GM19397 (cell line): ENCODE measurements around the gene PPARG.

Experiments
- ATAC-seq: cut with Tn5 transposase; IDR thresholded peaks from one replicate; pipeline ENCODE4 v1.9.1; 2021; ENCODE audit warnings: mild to moderate bottlenecking, moderate library complexity; ENCODE audit not compliant: unreplicated experiment

The PPARG gene

DNA sequence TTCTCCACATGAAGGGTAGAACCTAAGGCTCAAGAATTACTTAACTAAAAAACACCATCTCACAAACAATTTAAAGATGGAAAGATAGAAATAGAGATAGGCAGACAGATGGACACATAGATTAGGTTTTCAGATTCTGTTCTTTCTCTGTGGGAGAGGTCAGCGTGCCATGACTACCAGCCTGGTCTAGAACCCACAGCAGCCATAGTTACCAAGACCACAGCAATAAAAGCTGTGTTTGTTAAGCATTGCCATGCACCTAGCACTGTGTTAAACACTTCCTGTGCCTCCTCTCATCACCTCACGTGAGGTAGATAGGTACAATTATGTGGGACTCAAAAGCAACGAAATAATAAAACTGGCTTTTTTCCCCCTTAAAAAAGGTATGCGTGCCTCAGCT, 112.3 kb downstream of the PPARG start:
- ATAC-seq = no peak

GRCh38 chr3:12405432-12406272, 116.8 kb downstream of the PPARG start:
- no peak for ATAC-seq

GRCh38 chr3:12408984-12409683, 120.3 kb downstream of the PPARG start:
- no peak for ATAC-seq

DNA sequence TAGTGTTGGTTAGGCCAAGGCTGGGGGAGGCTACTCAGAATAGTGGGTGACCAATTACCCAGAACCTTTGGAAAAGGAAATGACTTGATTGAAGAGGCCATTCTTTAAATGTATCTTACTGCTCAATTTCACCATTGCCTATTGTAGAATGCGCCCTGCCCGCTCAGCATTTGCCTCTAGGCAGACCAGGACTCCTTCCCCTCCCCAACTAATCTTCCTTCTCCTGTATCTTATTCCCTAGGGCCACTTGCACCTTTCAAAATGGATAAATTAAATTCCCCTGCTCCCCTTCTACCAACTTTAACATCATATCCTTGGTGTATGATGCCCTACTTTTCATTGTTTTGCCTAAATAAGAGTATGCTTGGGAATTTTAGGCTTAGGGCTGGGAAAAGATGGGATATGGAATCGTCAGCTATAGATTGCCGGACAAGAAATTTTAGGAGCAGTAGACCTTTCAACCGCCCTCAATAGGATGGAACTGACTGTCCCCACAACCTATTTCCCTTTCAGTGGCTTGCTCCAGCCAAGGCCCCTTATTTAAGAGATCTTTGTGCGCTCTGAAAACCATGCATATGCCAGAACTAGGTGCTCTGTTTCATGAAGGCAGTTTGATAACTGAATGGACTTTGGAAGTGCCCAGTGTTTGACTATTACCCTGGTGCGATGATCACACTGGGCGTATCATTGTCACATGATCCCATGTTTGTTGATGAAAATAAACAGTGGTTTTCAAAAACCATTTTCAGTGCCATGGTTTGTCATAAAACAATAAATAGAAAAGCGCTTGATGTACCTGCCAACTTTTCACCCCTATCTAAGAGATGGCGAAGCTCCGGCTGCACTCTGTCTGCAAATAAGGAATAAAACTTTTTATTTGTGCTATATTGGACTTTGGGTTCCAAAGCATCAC, 121.1 kb downstream of the PPARG start:
- no peak for ATAC-seq

GRCh38 chr3:12413721-12414255, 124.9 kb downstream of the PPARG start:
- no peak for ATAC-seq

GRCh38 chr3:12415014-12415680, 126.3 kb downstream of the PPARG start:
- no peak for ATAC-seq

DNA sequence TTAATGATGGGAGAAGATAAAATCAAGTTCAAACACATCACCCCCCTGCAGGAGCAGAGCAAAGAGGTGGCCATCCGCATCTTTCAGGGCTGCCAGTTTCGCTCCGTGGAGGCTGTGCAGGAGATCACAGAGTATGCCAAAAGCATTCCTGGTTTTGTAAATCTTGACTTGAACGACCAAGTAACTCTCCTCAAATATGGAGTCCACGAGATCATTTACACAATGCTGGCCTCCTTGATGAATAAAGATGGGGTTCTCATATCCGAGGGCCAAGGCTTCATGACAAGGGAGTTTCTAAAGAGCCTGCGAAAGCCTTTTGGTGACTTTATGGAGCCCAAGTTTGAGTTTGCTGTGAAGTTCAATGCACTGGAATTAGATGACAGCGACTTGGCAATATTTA, 127.9 kb downstream of the PPARG start:
- no peak for ATAC-seq

DNA sequence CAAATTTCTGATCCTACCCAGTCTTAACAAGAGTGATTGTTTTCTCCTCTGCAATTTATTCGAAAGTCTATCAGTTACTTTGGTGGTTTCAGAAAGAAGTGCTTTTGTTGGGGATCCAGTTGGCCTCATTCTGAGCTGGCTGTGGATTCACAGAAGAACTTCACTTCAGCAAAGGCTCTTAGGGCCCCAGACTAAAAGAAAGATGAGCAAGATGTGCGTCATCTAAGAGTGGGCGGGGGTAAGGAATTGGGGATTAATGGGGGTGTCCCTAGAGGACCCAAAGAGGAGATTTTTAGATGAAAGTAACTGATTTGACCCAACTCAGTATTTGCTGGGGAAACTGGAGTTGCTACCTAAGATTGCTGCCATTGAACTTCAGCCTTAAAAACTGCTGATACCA, 131.5 kb downstream of the PPARG start:
- ATAC-seq = no peak

DNA sequence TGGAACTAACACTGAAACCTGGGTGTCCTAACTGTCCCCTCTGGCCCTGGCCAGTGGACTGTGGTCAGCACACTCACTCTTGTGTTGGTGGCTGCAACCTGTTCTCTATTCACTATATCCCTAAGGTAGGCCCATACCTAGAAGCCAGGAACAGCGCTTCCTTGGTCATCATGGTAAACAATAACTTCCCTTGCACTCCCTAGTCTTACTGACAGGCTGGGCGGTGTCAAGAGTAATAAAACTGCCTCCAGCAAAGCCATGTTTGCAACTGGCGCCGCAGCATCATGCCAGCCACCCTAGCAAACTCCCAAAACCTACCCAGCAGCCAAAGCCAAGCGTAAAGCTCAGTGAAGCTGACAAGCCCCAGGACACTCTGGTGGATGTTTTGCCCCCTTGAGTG, 132.3 kb downstream of the PPARG start:
- ATAC-seq = no peak

GRCh38 chr3:12423131-12423530, 134.3 kb downstream of the PPARG start:
- no peak for ATAC-seq

GRCh38 chr3:12423918-12424630, 135.2 kb downstream of the PPARG start:
- ATAC-seq = no peak

DNA sequence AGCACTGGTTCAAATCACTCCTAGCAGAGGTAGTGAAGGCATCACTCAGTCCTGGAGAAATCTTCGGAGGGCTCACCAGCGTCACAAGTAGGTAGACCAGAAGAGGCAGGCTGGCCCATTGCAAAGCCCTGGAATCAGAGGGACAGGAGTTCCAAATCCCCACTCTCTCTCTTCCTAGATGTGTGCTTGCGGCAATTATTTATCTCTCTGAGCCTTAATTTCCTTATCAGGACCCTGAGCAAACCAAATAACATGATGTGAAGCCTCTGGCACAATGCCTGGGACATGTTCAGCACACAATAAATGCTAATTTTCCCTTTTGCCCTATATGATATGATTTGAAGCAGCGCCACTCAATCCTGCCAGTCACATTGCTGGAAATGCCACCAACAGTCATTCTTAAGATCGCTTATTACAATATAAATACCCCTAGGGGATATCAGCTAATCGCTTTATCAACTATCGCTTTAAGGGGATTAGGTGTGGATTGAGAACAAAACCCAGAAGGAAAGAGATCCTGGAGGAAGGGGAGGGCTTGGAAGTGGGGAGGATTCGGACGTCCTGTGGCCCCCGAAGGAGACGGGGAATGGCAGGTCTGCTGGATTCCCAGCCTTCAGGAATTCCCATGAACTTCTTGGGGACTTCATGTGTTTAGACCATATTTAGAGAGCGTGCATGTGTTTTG, 135.9 kb downstream of the PPARG start:
- ATAC-seq = no peak

GRCh38 chr3:12425850-12426579, 137.1 kb downstream of the PPARG start:
- ATAC-seq = no peak

GRCh38 chr3:12427551-12427950, 138.7 kb downstream of the PPARG start:
- ATAC-seq = no peak

GRCh38 chr3:12428126-12428525, 139.3 kb downstream of the PPARG start:
- no peak for ATAC-seq

GRCh38 chr3:12430086-12430485, 141.2 kb downstream of the PPARG start:
- ATAC-seq = no peak

DNA sequence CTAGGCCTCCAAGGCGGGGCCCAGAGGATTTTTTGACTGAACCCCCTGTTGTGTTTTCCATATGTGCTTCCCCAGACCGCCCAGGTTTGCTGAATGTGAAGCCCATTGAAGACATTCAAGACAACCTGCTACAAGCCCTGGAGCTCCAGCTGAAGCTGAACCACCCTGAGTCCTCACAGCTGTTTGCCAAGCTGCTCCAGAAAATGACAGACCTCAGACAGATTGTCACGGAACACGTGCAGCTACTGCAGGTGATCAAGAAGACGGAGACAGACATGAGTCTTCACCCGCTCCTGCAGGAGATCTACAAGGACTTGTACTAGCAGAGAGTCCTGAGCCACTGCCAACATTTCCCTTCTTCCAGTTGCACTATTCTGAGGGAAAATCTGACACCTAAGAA, 145.0 kb downstream of the PPARG start:
- no peak for ATAC-seq

DNA sequence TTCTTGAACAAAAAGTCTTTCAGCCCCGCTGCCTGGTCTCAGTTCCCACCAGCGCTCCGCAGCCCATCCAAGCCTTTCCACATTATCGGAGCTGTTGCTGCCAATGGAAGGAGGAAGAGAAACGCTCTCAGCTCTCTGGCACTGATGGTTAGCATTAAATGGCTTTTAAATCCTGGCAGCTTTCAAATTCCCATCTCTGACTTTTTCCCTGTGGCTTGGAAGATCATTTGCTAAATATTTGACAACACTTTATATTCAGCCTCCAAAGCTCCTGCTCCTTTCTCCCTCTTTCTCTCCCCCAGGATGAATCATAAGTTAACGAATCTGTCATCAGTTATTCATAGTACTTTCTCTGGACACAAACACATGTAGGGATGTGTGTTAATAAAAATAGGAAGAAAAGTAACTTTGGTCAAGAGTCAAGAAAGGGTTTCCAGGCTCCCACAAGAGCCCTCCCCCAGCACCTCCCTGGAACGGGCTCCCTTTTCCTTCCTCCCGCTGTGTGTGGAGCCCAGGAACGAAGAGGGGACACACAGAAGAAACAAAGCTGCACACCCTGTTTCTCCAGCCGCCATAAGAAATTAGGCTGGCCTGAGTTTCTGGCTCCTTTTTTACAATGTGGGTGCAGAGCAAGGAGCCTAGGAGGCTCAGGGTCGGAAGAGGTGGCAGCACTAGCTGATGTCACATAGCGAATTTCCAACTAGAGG, 147.8 kb downstream of the PPARG start:
- no peak for ATAC-seq
